Dedifferentiated amniotic fluid mesenchymal stem cell (primary cell): ENCODE results near the gene HDAC9.
"Not testable (repeated sequence)": the region's sequence is repeated elsewhere in the genome, so short reads cannot be mapped to it uniquely, and the experiment has no call there.

Experiments used
- DNase-seq: peaks from one replicate; pipeline ENCODE4 v3.0.0-alpha.2; 2016; ENCODE audit errors: extremely low spot score

Gene HDAC9

DNA sequence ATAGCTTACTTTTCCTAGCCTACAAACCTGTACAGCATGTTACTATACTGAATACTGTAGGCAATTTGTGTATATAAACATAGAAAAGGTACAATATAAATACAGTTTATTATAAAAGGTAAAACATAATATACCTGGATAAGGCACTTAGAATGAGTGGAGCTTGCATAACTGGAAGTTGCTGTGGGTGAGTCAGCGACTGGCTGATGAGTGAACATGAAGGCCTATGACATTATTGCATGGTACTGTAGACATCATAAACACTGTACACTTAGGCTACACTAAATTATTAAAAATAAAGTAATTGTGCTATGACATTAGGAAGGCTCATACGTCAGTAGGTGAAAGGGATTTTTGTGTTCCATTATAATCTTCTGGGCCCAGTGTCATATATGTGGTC is 228.8 kb downstream of the HDAC9 start:
- DNase-seq = no peak

DNA sequence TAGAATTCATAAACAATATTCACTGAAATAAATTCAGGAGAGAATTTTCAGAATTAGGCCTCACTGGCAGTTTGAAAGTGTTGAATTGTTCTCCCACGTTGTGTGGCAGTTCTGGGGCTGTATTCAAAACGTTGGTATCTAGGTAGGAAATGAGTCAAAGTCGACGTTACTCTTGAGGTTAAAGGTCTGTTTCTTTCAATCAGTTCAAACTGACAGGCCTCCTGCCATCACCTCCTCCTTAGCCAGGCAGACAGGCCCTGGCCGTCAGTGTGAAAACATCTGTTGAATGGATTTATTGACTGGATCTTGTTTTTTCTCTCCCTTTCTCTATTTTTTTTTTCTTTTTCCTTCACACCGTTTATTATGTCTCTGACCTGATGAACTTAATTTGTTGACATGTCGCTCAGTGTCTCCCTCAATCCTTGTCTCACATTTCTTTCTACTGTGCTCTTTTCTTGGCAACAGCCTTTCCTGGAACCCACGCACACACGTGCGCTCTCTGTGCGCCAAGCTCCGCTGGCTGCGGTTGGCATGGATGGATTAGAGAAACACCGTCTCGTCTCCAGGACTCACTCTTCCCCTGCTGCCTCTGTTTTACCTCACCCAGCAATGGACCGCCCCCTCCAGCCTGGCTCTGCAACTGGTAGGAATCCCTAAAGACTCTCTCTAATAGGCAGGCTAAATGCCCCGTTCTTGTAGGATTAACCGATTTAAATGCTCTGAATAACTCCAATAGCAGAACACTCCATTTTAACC is 231.7 kb downstream of the HDAC9 start:
- DNase-seq = no peak

DNA sequence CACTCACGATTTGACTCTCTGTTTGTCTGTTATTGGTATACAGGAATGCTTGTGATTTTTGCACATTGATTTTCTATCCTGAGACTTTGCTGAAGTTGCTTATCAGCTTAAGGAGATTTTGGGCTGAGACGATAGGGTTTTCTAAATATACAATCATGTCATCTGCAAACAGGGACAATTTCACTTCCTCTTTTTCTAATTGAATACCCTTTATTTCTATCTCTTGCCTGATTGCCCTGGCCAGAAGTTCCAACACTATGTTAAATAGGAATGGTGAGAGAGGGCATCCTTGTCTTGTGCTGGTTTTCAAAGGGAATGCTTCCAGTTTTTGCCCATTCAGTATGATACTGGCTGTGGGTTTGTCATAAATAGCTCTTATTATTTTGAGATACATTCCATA is 240.5 kb downstream of the HDAC9 start:
- not testable (repeated sequence) for DNase-seq

DNA sequence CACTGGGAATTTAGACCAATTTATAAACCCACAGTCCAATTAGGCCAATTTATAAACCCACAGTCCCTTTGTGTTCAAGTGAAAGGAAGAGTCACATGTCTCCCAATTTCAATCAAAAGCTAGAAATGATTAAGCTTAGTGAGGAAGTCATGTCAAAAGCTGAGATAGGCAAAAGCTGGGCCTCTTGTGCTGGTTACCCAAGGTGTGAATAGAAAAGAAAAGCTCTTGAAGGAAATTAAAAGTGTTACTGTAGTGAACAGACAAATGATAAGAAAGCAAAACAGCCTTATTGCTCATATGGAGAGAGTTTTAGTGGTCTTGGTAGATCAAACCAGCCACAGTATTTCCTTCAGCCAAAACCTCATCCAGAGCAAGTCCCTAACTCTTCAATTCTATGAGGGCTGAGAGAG is 245.0 kb downstream of the HDAC9 start:
- no peak for DNase-seq

DNA sequence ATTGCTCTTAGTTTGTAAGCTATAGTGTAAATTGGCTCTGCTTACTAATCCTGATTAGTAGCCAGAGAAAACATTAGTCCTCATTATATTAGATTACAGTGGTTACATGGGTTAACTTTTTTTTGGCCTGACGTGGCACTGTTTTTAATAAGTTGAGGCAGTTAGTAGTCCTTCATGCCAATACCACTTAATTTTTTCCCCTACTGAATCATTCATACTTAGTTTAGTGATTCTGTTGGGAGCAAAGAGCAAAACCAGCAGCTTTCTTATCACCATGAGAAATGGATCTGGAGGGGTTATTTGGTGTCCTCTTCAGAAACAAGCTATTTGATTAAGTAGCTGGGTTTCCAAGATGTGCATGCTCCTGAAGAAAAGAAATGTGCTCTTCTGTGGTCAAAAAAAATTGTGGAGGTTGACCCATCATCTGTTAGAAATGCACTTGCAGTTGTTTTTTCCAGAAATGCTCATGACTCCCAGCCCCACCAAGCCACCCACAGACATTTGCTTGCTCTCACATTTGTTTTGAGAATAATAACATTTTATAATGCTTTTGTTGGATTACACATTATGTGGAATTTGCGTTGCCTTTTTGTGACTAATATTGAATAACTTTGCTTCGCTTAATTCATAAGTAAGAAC is 258.5 kb downstream of the HDAC9 start:
- peak; percentile 71 for DNase-seq

DNA sequence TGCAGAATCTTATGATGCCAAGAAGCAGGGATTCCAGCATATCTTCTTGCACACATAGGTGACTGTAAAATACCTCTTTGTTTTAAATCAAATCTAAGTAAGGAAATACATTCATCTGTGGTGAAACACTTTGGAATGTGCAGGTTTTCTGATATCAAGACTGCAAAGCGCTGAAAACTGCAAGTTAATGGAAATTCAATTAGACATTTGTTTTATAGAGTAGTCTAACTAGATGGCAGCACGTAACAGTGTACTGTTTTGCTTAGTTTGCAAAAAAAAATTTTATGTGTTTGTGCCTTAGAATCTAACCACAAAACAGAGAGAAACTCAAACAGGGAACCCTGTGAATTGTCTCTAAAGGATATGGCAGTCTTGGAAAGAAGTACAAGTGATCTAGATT is 259.2 kb downstream of the HDAC9 start:
- DNase-seq = peak; percentile 27

DNA sequence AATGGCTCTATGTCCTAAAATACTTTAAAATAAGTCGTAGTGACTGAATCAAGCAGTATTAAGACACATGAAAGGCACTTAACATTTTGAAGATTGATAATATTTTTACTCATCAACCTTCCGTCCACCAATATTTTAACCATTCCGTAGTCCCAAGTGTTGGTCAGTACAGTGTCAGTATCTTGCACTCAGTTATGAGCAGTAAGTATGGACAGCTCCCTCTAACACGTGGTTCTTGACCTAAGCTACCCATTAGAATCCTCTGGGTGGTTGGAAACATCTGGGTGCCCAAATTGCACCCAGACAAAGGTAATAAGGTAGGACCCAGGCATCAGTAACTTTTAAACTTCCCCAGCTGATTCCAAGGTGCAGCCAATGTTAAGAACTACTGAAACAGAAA is 260.2 kb downstream of the HDAC9 start:
- no peak for DNase-seq

DNA sequence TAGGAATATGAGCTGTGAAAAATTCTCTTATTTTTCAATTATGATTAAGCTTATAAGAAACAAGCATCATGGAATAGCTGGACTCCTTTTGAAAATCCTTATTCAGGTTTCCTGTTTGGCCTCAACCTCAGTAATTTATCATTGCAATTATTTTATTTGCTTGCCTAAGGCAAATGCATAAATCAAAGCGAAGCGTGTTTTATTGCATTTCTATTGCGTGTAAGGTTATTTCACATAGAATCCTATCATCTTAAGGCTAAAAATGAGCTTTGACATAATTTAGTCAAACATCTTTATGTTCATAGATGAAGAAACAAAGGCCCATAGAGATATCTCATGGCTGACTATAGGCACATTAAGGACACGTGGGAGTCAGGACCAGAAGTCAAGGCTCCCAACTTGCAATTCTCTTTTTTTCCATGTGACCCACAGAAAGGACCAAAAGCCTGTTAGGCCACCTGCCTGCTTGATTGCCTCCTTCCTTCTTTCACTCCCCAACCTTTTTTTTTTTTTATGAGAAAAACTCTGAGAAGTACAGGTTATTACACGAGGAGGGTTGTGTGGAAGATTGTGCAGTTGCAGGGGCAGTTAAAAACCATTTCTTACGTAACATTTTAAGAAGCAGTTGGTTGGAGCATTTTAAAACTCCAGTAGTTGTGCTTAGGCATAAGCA is 261.0 kb downstream of the HDAC9 start:
- DNase-seq = no peak

DNA sequence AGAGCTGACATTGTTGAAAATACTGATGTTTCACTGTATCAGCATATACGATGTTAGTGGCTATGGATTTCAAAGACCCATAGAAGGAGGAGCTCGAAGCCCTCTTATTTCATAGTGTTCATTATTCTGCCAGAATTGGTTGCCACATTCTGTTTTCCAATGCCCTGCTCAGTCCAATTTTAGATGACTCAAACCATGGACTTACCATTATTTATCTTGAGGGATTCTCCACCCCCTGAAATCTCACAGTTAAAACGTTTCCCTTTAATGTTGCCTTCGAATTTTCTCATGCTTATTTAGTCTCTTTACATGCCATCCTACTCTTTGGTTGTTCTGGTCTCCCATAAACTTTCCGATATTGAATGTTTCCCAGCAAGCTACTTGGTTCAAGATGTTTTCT is 264.5 kb downstream of the HDAC9 start:
- DNase-seq = no peak

DNA sequence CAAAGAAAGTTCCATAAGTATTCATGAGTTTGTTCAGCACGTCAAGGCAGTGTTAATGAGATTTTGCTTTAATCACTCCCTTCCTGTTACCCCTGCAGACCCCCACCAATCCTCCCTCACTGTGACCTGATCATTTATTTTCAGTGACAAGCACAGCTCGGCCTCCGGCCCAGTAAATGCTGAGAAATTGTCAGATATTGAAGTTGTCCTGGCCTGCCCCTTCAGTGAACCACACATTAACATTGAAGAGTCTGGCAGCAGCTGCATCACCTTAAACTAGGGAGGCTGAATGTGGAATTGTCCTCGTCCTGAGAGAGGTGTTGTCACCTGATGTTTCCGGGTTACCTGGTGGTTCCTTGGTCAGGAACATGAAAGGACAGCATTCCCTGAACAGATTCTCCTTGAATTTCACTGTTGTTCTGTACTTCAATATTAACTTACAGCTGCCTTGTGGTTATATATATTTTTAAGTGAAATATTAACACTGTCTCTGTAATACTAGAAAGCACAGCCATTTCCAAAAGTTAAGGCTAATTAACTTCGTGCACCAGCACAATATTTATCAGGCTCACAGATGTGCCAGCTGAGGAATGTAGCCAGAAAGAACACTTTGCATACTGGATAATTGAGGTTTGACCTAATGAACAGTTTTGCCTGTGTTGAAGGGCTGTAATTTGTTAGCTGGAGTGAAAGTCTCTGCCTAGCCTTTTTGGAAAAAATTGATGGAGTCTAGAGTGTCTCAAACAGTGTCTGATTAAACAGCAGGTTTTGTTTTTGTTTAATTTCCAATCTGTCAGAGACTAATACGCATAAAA is 265.3 kb downstream of the HDAC9 start:
- no peak for DNase-seq

DNA sequence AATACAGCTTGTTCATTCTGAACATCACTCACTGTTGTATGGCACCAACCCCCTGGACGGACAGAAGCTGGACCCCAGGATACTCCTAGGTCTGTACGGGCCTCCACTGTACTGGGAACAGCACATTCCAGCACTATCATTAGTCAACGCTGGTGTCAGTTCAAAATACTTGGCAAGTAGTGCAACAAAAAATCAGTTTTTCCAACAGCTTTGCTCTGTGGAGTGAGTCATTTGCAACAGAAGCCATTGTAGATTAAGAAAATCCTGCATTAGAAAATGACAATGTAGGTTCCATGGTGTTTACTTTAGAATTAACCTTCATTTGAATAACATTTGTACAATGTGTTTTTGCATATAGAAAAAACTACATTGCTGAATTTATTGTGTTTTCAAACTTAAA is 266.6 kb downstream of the HDAC9 start:
- DNase-seq = peak; percentile 18

DNA sequence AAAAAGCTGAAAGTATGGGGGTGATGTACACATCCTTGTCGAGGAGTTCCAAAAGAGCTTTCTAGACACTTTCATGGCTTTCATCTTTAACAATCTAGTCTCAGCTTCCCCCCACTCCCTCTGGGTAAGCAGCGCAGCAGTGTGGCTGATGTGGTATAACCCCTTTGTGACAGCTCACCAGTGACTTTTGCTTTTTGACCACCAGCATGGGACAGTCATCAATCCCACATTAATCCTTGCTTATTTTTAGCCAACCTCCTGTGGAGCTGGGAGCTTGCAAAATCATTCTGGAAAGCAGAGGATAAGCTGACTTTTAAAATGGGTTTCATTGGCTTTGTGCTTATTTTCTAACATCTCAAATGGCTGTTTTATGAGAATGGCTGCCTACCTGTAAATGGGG is 272.7 kb downstream of the HDAC9 start:
- DNase-seq = no peak

DNA sequence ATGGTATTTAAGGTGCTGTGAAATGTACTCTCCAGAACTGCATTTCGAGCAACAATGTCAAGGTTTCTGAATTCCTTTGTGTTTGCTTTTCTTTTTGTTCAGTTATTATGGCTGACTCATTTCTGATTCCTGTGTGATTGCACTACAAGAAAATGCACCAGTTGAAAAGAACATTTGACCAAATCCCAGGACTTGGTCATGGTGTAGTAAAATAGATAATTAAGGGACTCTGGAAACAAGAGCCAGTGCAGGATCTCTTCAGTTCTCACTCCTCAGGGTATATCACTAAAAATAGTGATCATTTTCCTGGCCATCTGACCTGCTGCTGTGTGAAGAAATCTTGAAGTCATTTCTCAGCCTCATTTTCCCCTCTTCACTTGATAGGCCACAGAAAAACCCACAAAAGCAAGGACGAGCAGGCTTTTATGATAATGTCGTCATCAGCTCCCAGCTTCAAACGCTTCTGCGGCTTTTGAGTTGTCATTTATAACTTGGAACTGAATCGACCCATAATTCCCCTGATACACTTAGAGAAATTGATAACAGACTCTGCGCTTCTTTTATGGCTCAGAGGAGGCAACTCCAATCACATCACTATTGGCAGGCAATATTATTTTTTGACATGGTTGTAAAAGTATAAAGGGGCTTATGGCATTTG is 274.7 kb downstream of the HDAC9 start:
- DNase-seq = peak; percentile 63

DNA sequence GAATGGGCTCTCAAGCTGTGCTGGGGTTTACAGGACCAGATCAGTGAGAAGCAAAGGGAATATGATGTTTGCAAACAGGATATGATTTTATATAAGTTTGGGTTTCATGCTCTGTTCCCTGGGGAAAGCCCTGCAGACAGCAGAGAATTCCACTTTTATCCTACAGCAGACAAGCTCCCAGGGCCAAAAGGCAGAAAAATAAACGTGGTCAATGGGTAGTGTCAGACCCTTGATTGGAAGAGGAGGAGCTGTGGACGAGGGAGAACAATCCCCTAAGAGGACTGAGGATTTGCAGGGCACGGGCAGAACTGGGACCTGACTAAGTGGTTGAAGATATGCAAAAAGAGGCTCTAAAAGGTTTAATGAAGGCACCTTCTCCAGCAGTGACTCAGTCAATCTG is 275.3 kb downstream of the HDAC9 start:
- no peak for DNase-seq

DNA sequence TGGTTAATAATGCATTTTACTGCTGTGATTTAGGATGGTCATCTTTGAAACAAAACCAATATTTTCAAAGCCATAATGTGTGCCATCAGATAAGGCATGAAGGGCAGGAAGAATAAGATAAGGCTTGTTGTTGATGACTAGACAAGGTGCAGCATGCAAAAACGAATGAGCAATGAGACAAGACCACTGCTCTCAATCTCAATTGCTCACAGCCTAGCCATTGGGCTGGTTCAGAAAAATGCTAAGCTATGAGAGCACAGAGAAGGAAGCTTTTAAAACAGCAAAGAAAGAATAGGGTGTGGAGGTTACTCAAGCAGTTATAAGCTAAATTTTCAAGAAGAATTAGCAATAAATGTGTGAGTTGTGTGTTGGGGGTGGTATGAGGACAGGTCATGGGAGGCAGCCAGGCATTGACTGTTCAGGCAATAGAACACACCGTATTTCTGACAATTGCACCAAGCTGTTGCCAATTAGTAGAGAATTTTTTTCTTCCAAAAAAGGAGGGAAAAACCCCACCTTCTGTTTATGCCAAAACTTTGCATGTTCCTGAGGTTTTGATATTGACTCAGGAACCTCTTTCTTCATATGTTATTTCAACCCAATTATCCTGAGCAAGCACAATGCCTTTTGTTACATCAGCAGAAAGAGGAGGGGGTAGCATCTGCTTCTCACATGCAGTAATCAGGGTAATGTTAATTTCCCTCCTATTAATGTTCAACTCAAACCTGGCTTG is 276.5 kb downstream of the HDAC9 start:
- DNase-seq = no peak

DNA sequence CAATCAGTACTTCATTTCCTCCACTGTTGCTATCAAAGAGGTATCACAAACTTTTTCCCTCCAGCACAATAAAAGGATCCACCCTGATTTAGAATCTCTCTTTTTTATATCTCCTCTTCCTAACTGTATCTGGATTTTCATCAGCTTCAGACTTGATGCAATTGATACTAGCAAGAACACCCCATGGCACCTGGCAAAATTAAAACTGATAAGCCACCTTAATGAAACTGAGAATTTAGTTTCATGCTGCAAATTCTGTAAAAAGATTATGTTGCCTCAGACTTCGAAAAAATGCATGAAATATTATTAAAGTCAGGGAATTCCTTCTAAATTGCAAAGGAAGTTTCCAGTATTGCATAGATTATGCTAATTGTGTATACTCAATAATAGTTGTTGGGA is 277.0 kb downstream of the HDAC9 start:
- DNase-seq = no peak

DNA sequence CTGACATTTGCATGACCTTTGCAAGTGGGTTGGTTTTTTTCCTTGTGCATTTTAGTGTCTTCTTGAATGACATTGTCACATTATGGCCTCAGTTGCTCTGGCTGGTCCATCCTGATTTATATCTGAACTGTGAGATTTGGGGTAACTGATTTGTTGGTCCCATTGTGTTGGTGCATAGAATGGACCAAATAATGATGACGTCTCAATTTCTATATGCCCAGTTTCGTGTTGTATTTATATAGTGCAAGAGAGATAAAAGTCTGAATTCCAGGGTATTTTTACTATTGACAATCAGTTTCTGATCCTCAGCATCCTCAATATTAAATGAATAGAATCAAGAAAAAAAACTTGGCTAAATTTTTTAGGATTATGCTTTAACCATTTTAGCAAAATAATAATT is 281.8 kb downstream of the HDAC9 start:
- DNase-seq = no peak

DNA sequence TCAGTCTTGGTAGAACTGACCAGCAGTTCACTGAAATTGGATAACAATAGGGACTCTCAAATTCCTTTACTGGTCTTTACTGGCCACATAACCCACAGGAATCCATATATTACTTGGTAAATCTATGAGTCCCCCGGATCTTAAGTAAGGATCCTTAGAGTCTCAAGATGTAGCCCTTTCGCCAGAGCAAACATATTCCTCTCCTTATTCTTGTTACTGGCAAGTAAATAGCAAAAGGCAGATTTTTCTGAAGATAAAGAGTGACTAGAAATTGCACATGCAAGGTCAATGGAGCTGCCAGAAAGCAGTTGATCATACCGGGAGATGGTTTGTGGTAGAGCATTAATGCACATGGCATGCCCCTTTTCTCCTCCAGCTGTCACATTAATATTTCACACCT is 283.0 kb downstream of the HDAC9 start:
- peak; percentile 20 for DNase-seq

DNA sequence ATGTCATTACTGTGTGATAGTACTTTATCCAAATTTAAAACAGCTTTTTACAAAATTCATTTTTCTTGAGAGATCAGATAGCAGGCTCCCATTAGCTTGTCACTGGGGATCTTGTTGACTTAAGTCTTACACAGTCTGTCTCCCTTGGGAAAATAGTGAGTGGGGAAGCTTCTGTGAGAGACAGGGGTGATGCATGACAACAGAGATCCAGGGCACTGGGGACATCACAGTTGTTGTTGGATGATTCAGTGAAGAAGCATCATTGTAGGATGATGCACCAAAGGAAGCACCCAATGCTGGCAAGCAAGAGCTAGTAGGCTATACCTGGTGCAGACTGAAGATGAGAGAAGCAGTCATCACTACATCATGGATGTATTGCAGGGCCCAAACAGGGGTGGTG is 284.7 kb downstream of the HDAC9 start:
- DNase-seq = no peak

DNA sequence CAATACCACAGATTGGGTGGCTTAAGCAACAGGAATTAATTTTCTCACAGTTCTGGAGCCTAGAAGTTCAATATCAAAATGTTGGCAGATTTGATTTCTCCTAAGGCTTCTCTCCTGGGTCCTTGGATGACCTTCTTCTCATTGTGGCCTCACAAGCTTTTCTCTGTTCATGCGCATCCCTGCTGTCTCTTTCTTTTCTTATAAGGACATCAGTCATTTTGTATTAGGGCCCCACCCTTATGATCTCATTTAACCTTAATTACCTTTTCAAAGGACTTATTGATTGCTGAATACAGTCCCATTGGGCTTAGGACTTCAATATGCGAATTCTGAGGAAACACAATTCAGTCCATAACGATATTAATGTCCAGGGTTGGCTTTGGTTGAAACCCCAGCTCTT is 285.4 kb downstream of the HDAC9 start:
- DNase-seq = no peak

DNA sequence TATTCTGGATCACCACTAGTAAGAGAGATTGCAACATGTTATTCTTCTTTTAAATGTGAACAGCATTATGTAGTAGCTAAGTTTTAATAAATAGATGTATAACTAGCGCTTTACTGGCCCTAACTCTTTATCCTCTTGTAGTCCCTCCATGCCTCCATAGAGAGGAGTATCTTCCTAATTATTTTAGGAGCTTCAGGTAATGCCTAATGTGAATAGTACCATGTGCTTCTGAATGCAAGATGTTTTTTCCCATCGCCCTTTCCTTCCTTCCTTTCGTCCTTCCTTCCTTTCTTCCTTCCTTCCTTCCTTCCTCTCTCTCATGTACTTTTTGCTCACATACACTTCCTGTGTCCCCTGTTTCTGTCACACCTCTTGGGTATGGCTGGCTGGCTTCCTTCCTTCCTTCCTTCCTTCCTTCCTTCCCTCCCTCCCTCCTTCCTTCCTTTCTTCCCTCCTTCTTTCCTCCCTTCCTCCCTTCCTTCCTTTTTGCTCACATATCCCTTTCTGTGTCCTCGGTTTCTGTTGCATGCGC is 290.7 kb downstream of the HDAC9 start:
- no peak for DNase-seq
